Fibroblast of lung (primary cell): ENCODE measurements around the gene KMT2C. TPM values are rescaled to one million over a fixed set of nuclear protein-coding genes. Genes with fewer than 3 reads are reported as not detected.

Experiments used
- DNase-seq, 2 donors: peaks; one replicate each; pipeline versions ENCODE4 v3.0.0 to v3.0.0-alpha.2; 2010; ENCODE audit warnings: low read depth in 2 of 2
- H2AFZ ChIP-seq: 2 replicates; pipeline ENCODE4 v1.5.1; 2012; ENCODE audit warnings: low read length, control low read depth, inconsistent platforms
- H3K27ac ChIP-seq: 2 replicates; pipeline ENCODE4 v1.5.1; 2011; ENCODE audit warnings: low read length, control low read depth; ENCODE audit not compliant: insufficient read depth
- H3K27me3 ChIP-seq: 2 replicates; pipeline ENCODE4 v1.5.1; 2011; ENCODE audit warnings: mild to moderate bottlenecking, low read length; ENCODE audit not compliant: control insufficient read depth, insufficient read depth
- H3K36me3 ChIP-seq: 2 replicates; pipeline ENCODE4 v1.5.1; 2011; ENCODE audit warnings: low read length; ENCODE audit not compliant: control insufficient read depth, insufficient read depth
- H3K4me1 ChIP-seq: 2 replicates; pipeline ENCODE4 v1.5.1; 2011; ENCODE audit warnings: low read length; ENCODE audit not compliant: control insufficient read depth, insufficient read depth; ENCODE audit errors: extremely low read depth
- H3K4me2 ChIP-seq: 2 replicates; pipeline ENCODE4 v1.5.1; 2011; ENCODE audit warnings: low read length, control low read depth; ENCODE audit not compliant: insufficient read depth; ENCODE audit errors: extremely low read depth
- H3K4me3 ChIP-seq, 4 experiments: fragments of 200-600 bp in 1 of 4; sonication (generic) in 1 of 4; replicated peaks in 1 of 4; 2 replicates each; pipeline ENCODE4 v1.5.1; 2011 to 2016; ENCODE audit warnings: low read length in 4 of 4, low read depth in 3 of 4, mild to moderate bottlenecking in 3 of 4, control low read depth in 2 of 4, inconsistent platforms in 1 of 4, mixed read lengths in 1 of 4; ENCODE audit not compliant: insufficient read depth in 1 of 4; ENCODE audit errors: control extremely low read depth in 1 of 4
- H3K79me2 ChIP-seq: 2 replicates; pipeline ENCODE4 v1.5.1; 2012; ENCODE audit warnings: mild to moderate bottlenecking, low read length, inconsistent platforms; ENCODE audit not compliant: control insufficient read depth, insufficient read depth
- H3K9ac ChIP-seq: 2 replicates; pipeline ENCODE4 v1.5.1; 2011; ENCODE audit warnings: mild to moderate bottlenecking, low read length, control low read depth; ENCODE audit not compliant: insufficient read depth
- H3K9me3 ChIP-seq: 2 replicates; pipeline ENCODE4 v1.5.1; 2012; ENCODE audit warnings: low read depth, low read length; ENCODE audit not compliant: control insufficient read depth, insufficient read depth
- H4K20me1 ChIP-seq: 2 replicates; pipeline ENCODE4 v1.5.1; 2011; ENCODE audit warnings: low read length; ENCODE audit not compliant: control insufficient read depth, insufficient read depth; ENCODE audit errors: extremely low read depth
- EZH2 ChIP-seq: IDR thresholded peaks from 2 replicates; pipeline ENCODE4 v1.5.1; 2012; ENCODE audit warnings: low read length, control low read depth, mild to moderate bottlenecking; ENCODE audit errors: missing control alignments
- polyA plus RNA-seq, 2 donors: library from polyadenylated mRNA; depleted of rRNA in 1 of 2; stranded (reverse) in 1 of 2; unstranded in 1 of 2; fragments of >200 nt; gene quantifications; 2 replicates each; pipeline ENCODE4 v1.2.1, GENCODE V29; 2011 to 2012; ENCODE audit warnings: missing spikeins in 1 of 2
- total RNA-seq: library from RNA; depleted of rRNA; stranded (reverse); fragments of >200 nt; gene quantifications from 2 replicates; pipeline ENCODE4 v1.2.1, GENCODE V29; 2014
- TF ChIP-seq, protein P1 (sequence below), 2 donors: IDR thresholded peaks in 1 of 2; conservative IDR thresholded peaks in 1 of 2; 1 replicate in 1 of 2; 2 replicates in 1 of 2; pipeline ENCODE4 v1.5.1; 2011 to 2012; ENCODE audit warnings: low read length in 2 of 2, control low read depth in 1 of 2, inconsistent platforms in 1 of 2, low read depth in 1 of 2, mild to moderate bottlenecking in 1 of 2

Gene KMT2C
- total and polyA plus RNA-seq, 2 donors (not counting 1 experiment from before 2014, with no cell fraction given) = 11.1 to 32.4 TPM

GRCh38 chr7:152333134-152333533, 102.7 kb downstream of the KMT2C start:
- Histone ChIP-seq H3K9me3 (no peaks in the 10 kb centered on the region), H3K4me1 (no peaks in the 10 kb centered on the region), H3K27ac (no peak overlapping the region), H3K27me3 (no peaks in the 10 kb centered on the region), H3K4me3 (no peak overlapping the region), H4K20me1 (no peaks in the 10 kb centered on the region), H3K79me2 (peaks cover 37% of the 10 kb centered on the region), H3K4me2 (no peak overlapping the region), H3K36me3 (no peaks in the 10 kb centered on the region), H3K9ac (no peak overlapping the region), H2AFZ (no peak overlapping the region)
- TF ChIP-seq EZH2 = no peak
- TF ChIP-seq, protein P1, sequence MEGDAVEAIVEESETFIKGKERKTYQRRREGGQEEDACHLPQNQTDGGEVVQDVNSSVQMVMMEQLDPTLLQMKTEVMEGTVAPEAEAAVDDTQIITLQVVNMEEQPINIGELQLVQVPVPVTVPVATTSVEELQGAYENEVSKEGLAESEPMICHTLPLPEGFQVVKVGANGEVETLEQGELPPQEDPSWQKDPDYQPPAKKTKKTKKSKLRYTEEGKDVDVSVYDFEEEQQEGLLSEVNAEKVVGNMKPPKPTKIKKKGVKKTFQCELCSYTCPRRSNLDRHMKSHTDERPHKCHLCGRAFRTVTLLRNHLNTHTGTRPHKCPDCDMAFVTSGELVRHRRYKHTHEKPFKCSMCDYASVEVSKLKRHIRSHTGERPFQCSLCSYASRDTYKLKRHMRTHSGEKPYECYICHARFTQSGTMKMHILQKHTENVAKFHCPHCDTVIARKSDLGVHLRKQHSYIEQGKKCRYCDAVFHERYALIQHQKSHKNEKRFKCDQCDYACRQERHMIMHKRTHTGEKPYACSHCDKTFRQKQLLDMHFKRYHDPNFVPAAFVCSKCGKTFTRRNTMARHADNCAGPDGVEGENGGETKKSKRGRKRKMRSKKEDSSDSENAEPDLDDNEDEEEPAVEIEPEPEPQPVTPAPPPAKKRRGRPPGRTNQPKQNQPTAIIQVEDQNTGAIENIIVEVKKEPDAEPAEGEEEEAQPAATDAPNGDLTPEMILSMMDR (conservative IDR thresholded peaks at IDR 0.05 in 1 of 2, IDR thresholded peaks at IDR 0.05 in 1 of 2; ENCODE audit: low read depth in 1 of 2, low read length in 2 of 2) = no peak
- DNase-seq = no peak

- H3K79me2 ChIP-seq = peaks cover 24% of the 10 kb centered on the region
- DNase-seq = no peak
Measured at GRCh38 chr7:152330827-152331226, 105.0 kb downstream of the KMT2C start.

DNA sequence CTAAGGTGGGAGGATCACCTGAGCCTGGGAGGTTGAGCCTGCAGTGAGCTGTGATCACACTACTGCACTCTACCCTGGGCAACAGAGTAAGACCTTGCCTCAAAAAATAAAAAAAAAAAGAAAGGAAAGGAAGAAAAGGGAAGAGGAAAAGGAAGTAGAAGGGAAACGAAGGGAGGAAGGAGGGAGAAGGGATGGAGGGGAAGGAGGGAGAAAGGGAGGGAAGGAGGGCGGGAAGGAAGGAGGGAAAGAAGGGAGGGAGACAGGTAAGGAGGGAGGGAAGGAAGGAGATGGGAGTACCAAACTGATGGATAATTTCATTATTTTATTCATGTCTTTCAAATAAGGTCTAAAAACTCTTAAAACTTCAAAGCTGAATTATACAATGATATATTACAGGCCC, 106.3 kb downstream of the KMT2C start:
- no peak overlapping the region for H3K4me2 ChIP-seq
- H3K27me3 ChIP-seq = no peaks in the 10 kb centered on the region
- no peaks in the 10 kb centered on the region for H4K20me1 ChIP-seq
- no peak overlapping the region for H2AFZ ChIP-seq
- no peak overlapping the region for H3K27ac ChIP-seq
- H3K4me3 ChIP-seq = no peak overlapping the region
- no peaks in the 10 kb centered on the region for H3K4me1 ChIP-seq
- no peak for TF ChIP-seq EZH2
- peaks cover 20% of the 10 kb centered on the region for H3K79me2 ChIP-seq
- no peaks in the 10 kb centered on the region for H3K36me3 ChIP-seq
- H3K9ac ChIP-seq = no peak overlapping the region
- H3K9me3 ChIP-seq = no peaks in the 10 kb centered on the region
- DNase-seq = no peak

More at GRCh38 chr7:152330827-152331226, 105.0 kb downstream of the KMT2C start:
- Histone ChIP-seq H3K4me1 (no peaks in the 10 kb centered on the region), H3K4me2 (no peak overlapping the region), H4K20me1 (no peaks in the 10 kb centered on the region), H3K27me3 (no peaks in the 10 kb centered on the region), H3K4me3 (no peak overlapping the region), H2AFZ (no peak overlapping the region), H3K9me3 (no peaks in the 10 kb centered on the region), H3K9ac (no peak overlapping the region), H3K36me3 (no peaks in the 10 kb centered on the region), H3K27ac (no peak overlapping the region)
- TF ChIP-seq, protein P1 (conservative IDR thresholded peaks at IDR 0.05 in 1 of 2, IDR thresholded peaks at IDR 0.05 in 1 of 2; ENCODE audit: low read depth in 1 of 2, low read length in 2 of 2) = no peak
- TF ChIP-seq EZH2 = no peak
